ENCODE measurements around the gene USH1C.

USH1C gene

GRCh38 chr11:17477361-17477760 lies 66.9 kb downstream of the USH1C start:
- DNase-seq (ENCODE audit: low read depth in 2 of 3, low spot score in 2 of 3): no peak

- no peak for DNase-seq (ENCODE audit: low read depth in 2 of 3, low spot score in 2 of 3)
Observed at GRCh38 chr11:17477084-17477333, 67.2 kb downstream of the USH1C start.

GRCh38 chr11:17476317-17477083 lies 67.7 kb downstream of the USH1C start, which contains the start of gene ABCC8:
Gene ABCC8, minus strand, starts transcription at chr11:17476845. Its CDS starts 69 bp downstream, at chr11:17476776.
- no peak for DNase-seq (ENCODE audit: low read depth in 2 of 3, low spot score in 2 of 3)

GRCh38 chr11:17475666-17476316 lies 68.4 kb downstream of the USH1C start:
- DNase-seq (ENCODE audit: low read depth in 2 of 3, low spot score in 2 of 3): no peak

- no peak for DNase-seq (ENCODE audit: low read depth in 2 of 3, low spot score in 2 of 3)
Observed at GRCh38 chr11:17473071-17473744, 71.0 kb downstream of the USH1C start.

GRCh38 chr11:17472467-17472866 lies 71.7 kb downstream of the USH1C start:
- DNase-seq (ENCODE audit: low read depth in 2 of 3, low spot score in 2 of 3): no peak

GRCh38 chr11:17471501-17471900 lies 72.7 kb downstream of the USH1C start:
- DNase-seq (ENCODE audit: low read depth in 2 of 3, low spot score in 2 of 3): no peak

GRCh38 chr11:17469998-17470397 lies 74.2 kb downstream of the USH1C start:
- no peak for DNase-seq (ENCODE audit: low read depth in 2 of 3, low spot score in 2 of 3)

- no peak for DNase-seq (ENCODE audit: low read depth in 2 of 3, low spot score in 2 of 3)
Observed at GRCh38 chr11:17468122-17468521, 76.1 kb downstream of the USH1C start.

- DNase-seq (ENCODE audit: low read depth in 2 of 3, low spot score in 2 of 3): no peak
Observed at GRCh38 chr11:17463546-17464174, 80.6 kb downstream of the USH1C start.

- no peak for DNase-seq (ENCODE audit: low read depth in 2 of 3, low spot score in 2 of 3)
Observed at GRCh38 chr11:17462940-17463339, 81.3 kb downstream of the USH1C start.

GRCh38 chr11:17460406-17460805 lies 83.8 kb downstream of the USH1C start:
- no peak for DNase-seq (ENCODE audit: low read depth in 2 of 3, low spot score in 2 of 3)

GRCh38 chr11:17459236-17459896 lies 84.8 kb downstream of the USH1C start:
- no peak for DNase-seq (ENCODE audit: low read depth in 2 of 3, low spot score in 2 of 3)

GRCh38 chr11:17458268-17458667 lies 85.9 kb downstream of the USH1C start:
- no peak for DNase-seq (ENCODE audit: low read depth in 2 of 3, low spot score in 2 of 3)

- DNase-seq (ENCODE audit: low read depth in 2 of 3, low spot score in 2 of 3): no peak
Observed at GRCh38 chr11:17457396-17458173, 86.6 kb downstream of the USH1C start.

GRCh38 chr11:17452668-17453067 lies 91.5 kb downstream of the USH1C start:
- no peak for DNase-seq (ENCODE audit: low read depth in 2 of 3, low spot score in 2 of 3)

GRCh38 chr11:17449158-17449557 lies 95.1 kb downstream of the USH1C start:
- no peak for DNase-seq (ENCODE audit: low read depth in 2 of 3, low spot score in 2 of 3)

- DNase-seq (ENCODE audit: low read depth in 2 of 3, low spot score in 2 of 3): no peak
Observed at GRCh38 chr11:17446482-17446881, 97.7 kb downstream of the USH1C start.

GRCh38 chr11:17445240-17445795 lies 98.9 kb downstream of the USH1C start:
- no peak for DNase-seq (ENCODE audit: low read depth in 2 of 3, low spot score in 2 of 3)
